Fibroblast of lung (primary cell): ENCODE measurements around the gene OGA. TPM values are rescaled to one million over a fixed set of nuclear protein-coding genes. Genes with fewer than 3 reads are reported as not detected.

Experiments used
- DNase-seq, 2 donors: peaks; one replicate each; pipeline versions ENCODE4 v3.0.0 to v3.0.0-alpha.2; 2010; ENCODE audit warnings: low read depth in 2 of 2
- H2AFZ ChIP-seq: 2 replicates; pipeline ENCODE4 v1.5.1; 2012; ENCODE audit warnings: low read length, control low read depth, inconsistent platforms
- H3K27ac ChIP-seq: 2 replicates; pipeline ENCODE4 v1.5.1; 2011; ENCODE audit warnings: low read length, control low read depth; ENCODE audit not compliant: insufficient read depth
- H3K27me3 ChIP-seq: 2 replicates; pipeline ENCODE4 v1.5.1; 2011; ENCODE audit warnings: mild to moderate bottlenecking, low read length; ENCODE audit not compliant: control insufficient read depth, insufficient read depth
- H3K36me3 ChIP-seq: 2 replicates; pipeline ENCODE4 v1.5.1; 2011; ENCODE audit warnings: low read length; ENCODE audit not compliant: control insufficient read depth, insufficient read depth
- H3K4me1 ChIP-seq: 2 replicates; pipeline ENCODE4 v1.5.1; 2011; ENCODE audit warnings: low read length; ENCODE audit not compliant: control insufficient read depth, insufficient read depth; ENCODE audit errors: extremely low read depth
- H3K4me2 ChIP-seq: 2 replicates; pipeline ENCODE4 v1.5.1; 2011; ENCODE audit warnings: low read length, control low read depth; ENCODE audit not compliant: insufficient read depth; ENCODE audit errors: extremely low read depth
- H3K4me3 ChIP-seq, 4 experiments: fragments of 200-600 bp in 1 of 4; sonication (generic) in 1 of 4; replicated peaks in 1 of 4; 2 replicates each; pipeline ENCODE4 v1.5.1; 2011 to 2016; ENCODE audit warnings: low read length in 4 of 4, low read depth in 3 of 4, mild to moderate bottlenecking in 3 of 4, control low read depth in 2 of 4, inconsistent platforms in 1 of 4, mixed read lengths in 1 of 4; ENCODE audit not compliant: insufficient read depth in 1 of 4; ENCODE audit errors: control extremely low read depth in 1 of 4
- H3K79me2 ChIP-seq: 2 replicates; pipeline ENCODE4 v1.5.1; 2012; ENCODE audit warnings: mild to moderate bottlenecking, low read length, inconsistent platforms; ENCODE audit not compliant: control insufficient read depth, insufficient read depth
- H3K9ac ChIP-seq: 2 replicates; pipeline ENCODE4 v1.5.1; 2011; ENCODE audit warnings: mild to moderate bottlenecking, low read length, control low read depth; ENCODE audit not compliant: insufficient read depth
- H3K9me3 ChIP-seq: 2 replicates; pipeline ENCODE4 v1.5.1; 2012; ENCODE audit warnings: low read depth, low read length; ENCODE audit not compliant: control insufficient read depth, insufficient read depth
- H4K20me1 ChIP-seq: 2 replicates; pipeline ENCODE4 v1.5.1; 2011; ENCODE audit warnings: low read length; ENCODE audit not compliant: control insufficient read depth, insufficient read depth; ENCODE audit errors: extremely low read depth
- EZH2 ChIP-seq: IDR thresholded peaks from 2 replicates; pipeline ENCODE4 v1.5.1; 2012; ENCODE audit warnings: low read length, control low read depth, mild to moderate bottlenecking; ENCODE audit errors: missing control alignments
- polyA plus RNA-seq, 2 donors: library from polyadenylated mRNA; depleted of rRNA in 1 of 2; stranded (reverse) in 1 of 2; unstranded in 1 of 2; fragments of >200 nt; gene quantifications; 2 replicates each; pipeline ENCODE4 v1.2.1, GENCODE V29; 2011 to 2012; ENCODE audit warnings: missing spikeins in 1 of 2
- total RNA-seq: library from RNA; depleted of rRNA; stranded (reverse); fragments of >200 nt; gene quantifications from 2 replicates; pipeline ENCODE4 v1.2.1, GENCODE V29; 2014
- TF ChIP-seq, protein P1 (sequence below), 2 donors: IDR thresholded peaks in 1 of 2; conservative IDR thresholded peaks in 1 of 2; 1 replicate in 1 of 2; 2 replicates in 1 of 2; pipeline ENCODE4 v1.5.1; 2011 to 2012; ENCODE audit warnings: low read length in 2 of 2, control low read depth in 1 of 2, inconsistent platforms in 1 of 2, low read depth in 1 of 2, mild to moderate bottlenecking in 1 of 2

Gene OGA
- total and polyA plus RNA-seq, 2 donors (not counting 1 experiment from before 2014, with no cell fraction given) = 69.9 to 193 TPM

- DNase-seq = peak; percentile 87 to 89
- Histone ChIP-seq H3K9ac (peak overlapping the region; percentile 20), H3K9me3 (no peaks in the 10 kb centered on the region), H3K4me3 (peak overlapping the region in 3 of 4 experiments; percentile 29 to 58 (median 43)), H3K4me2 (peak overlapping the region; percentile 55), H3K27me3 (no peaks in the 10 kb centered on the region), H4K20me1 (no peaks in the 10 kb centered on the region), H3K36me3 (no peaks in the 10 kb centered on the region), H3K4me1 (peaks cover 8% of the 10 kb centered on the region), H2AFZ (peak overlapping the region; percentile 33), H3K27ac (peak overlapping the region; percentile 18), H3K79me2 (no peaks in the 10 kb centered on the region)
- no peak for TF ChIP-seq EZH2
- TF ChIP-seq, protein P1, sequence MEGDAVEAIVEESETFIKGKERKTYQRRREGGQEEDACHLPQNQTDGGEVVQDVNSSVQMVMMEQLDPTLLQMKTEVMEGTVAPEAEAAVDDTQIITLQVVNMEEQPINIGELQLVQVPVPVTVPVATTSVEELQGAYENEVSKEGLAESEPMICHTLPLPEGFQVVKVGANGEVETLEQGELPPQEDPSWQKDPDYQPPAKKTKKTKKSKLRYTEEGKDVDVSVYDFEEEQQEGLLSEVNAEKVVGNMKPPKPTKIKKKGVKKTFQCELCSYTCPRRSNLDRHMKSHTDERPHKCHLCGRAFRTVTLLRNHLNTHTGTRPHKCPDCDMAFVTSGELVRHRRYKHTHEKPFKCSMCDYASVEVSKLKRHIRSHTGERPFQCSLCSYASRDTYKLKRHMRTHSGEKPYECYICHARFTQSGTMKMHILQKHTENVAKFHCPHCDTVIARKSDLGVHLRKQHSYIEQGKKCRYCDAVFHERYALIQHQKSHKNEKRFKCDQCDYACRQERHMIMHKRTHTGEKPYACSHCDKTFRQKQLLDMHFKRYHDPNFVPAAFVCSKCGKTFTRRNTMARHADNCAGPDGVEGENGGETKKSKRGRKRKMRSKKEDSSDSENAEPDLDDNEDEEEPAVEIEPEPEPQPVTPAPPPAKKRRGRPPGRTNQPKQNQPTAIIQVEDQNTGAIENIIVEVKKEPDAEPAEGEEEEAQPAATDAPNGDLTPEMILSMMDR (conservative IDR thresholded peaks at IDR 0.05 in 1 of 2, IDR thresholded peaks at IDR 0.05 in 1 of 2; ENCODE audit: low read depth in 1 of 2, low read length in 2 of 2) = no peak
These were observed 12.3 kb upstream of the OGA start for GRCh38 chr10:101830322-101831168.

DNA sequence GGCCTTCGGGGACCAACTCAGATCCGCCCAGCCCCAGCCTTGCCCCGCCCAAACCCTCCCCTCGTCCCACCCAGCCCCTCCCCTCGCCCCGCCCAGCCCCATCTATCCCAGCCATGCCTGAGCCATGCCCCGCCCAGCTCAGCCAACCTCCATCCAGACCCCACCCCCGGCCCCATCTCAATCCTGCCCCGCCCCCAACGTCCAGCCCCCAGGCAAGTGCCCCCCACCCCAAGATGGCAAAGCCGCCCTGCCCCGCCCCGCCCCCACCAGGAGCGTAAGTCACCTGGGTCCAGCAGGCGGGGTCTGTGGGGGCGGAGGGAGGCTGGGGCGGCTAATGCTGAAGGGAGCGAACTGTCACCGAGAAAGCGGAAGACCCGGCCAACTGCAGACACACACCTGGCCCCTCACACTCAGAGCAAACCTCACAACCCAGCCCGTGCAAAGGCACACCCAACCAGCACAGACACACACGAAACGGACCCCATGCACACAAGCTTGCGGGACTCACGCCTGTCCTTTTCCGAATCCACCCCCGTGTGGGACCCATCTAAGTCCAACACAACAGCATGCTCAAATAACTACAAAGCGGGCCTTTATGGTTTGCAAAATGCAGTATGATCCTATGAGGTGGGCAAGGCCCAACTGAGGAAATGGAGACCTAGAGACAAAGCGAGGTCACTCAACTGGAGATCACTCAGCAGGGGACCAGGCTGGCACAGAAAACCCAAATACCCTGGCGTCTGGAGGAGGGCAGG is 11.5 kb upstream of the OGA start:
- no peak overlapping the region for H3K27ac ChIP-seq
- peaks cover 8% of the 10 kb centered on the region for H3K4me1 ChIP-seq
- H3K9ac ChIP-seq = no peak overlapping the region
- TF ChIP-seq, protein P1 (conservative IDR thresholded peaks at IDR 0.05 in 1 of 2, IDR thresholded peaks at IDR 0.05 in 1 of 2; ENCODE audit: low read depth in 1 of 2, low read length in 2 of 2) = no peak
- TF ChIP-seq EZH2 = no peak
- H3K9me3 ChIP-seq = no peaks in the 10 kb centered on the region
- H2AFZ ChIP-seq = no peak overlapping the region
- peak overlapping the region in 2 of 4 experiments; percentile 43 to 58 for H3K4me3 ChIP-seq
- H3K4me2 ChIP-seq = peak overlapping the region; percentile 55
- no peaks in the 10 kb centered on the region for H3K27me3 ChIP-seq
- H3K36me3 ChIP-seq = no peaks in the 10 kb centered on the region
- no peak for DNase-seq
- H3K79me2 ChIP-seq = no peaks in the 10 kb centered on the region
- H4K20me1 ChIP-seq = no peaks in the 10 kb centered on the region

DNA sequence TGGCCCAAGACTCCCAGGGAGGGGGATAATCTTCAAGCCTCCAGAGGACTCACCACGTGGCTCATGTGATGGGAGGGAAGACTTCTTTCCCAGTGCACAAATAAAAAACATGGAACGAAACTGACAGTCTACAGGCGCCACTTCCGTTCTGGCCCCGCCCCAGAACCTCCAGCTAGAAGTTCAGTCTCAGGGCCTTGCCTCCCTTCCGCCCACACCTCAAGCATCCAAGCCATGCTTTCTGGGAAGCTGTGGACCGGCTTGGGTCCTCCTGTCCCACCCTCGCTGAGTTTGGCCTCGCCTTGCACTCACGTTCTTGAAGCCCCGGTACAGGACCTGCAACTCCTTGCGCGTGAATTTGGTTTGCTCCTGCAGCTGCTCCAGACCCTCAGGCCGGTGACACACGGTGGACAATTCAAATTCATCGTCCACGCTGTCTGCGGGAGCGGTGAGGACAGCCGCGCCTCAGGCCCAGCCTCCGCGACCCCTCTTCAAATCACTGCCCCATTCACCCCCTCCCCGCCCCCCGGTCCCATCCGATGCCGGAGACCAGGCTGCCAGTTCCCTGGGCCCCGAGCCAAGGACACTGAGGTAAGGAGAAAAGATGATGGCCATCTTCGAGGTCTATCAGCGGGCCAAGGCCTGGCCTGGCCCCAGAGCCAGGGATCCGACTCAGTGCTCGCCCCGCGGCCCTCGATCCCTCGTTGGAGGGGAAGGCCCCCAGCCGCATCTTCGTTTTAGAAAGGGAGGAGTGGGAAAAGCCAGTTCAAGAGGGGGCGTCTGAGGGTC is 10.7 kb upstream of the OGA start:
- Histone ChIP-seq H3K9me3 (no peaks in the 10 kb centered on the region), H3K9ac (no peak overlapping the region), H3K4me3 (no peak overlapping the region), H3K79me2 (no peaks in the 10 kb centered on the region), H3K27ac (no peak overlapping the region), H3K36me3 (no peaks in the 10 kb centered on the region), H3K4me1 (peaks cover 8% of the 10 kb centered on the region), H4K20me1 (no peaks in the 10 kb centered on the region), H3K27me3 (no peaks in the 10 kb centered on the region), H3K4me2 (no peak overlapping the region), H2AFZ (no peak overlapping the region)
- no peak for DNase-seq
- TF ChIP-seq, protein P1 (conservative IDR thresholded peaks at IDR 0.05 in 1 of 2, IDR thresholded peaks at IDR 0.05 in 1 of 2; ENCODE audit: low read depth in 1 of 2, low read length in 2 of 2) = no peak
- no peak for TF ChIP-seq EZH2
